H1 (cell line): Measurements from ENCODE around the gene C1S. TPM values are rescaled to one million over a fixed set of nuclear protein-coding genes. Genes with fewer than 3 reads are reported as not detected.

Experiments
- CTCF ChIA-PET: fragments of 300-600 bp; sonication (Branson Sonifier 250); formaldehyde crosslinking; loops from one replicate; lab custom pipeline; 2021; ENCODE audit not compliant: partially characterized antibody; lab: Charles Lee
- POLR2A ChIA-PET: fragments of 300-600 bp; sonication (Branson Sonifier 250); formaldehyde crosslinking; loops from one replicate; lab custom pipeline; 2021; ENCODE audit warnings: inconsistent platforms; ENCODE audit not compliant: partially characterized antibody; lab: Charles Lee
- DNase-seq, 2 experiments: peaks; one replicate each; pipeline versions ENCODE4 v3.0.0 to v3.0.0-alpha.2; 2010 to 2022; ENCODE audit warnings: low spot score in 2 of 2, low read depth in 1 of 2, mixed read lengths in 1 of 2
- FAIRE-seq: peaks from 2 replicates; lab custom pipeline; 2011; peaks lifted over from hg19 to GRCh38; lab: Jason Lieb, UNC
- H2AFZ ChIP-seq: 2 replicates; pipeline ENCODE4 v1.8.1; 2012; ENCODE audit warnings: low read length, inconsistent platforms
- H2AK5ac ChIP-seq: 2 replicates; pipeline ENCODE4 v1.6.1; 2013; ENCODE audit warnings: low read depth, low read length
- H2BK120ac ChIP-seq: replicated peaks from 2 replicates; pipeline ENCODE3; 2013; ENCODE audit warnings: low read depth, low read length, inconsistent platforms
- H2BK12ac ChIP-seq: 2 replicates; pipeline ENCODE4 v1.6.1; 2013; ENCODE audit warnings: low read depth, low read length
- H2BK15ac ChIP-seq: 2 replicates; pipeline ENCODE4 v1.6.1; 2013; ENCODE audit warnings: low read length
- H2BK20ac ChIP-seq: 2 replicates; pipeline ENCODE4 v1.6.1; 2013; ENCODE audit warnings: low read length
- H2BK5ac ChIP-seq: 2 replicates; pipeline ENCODE4 v1.6.1; 2013; ENCODE audit warnings: low read depth, low read length
- H3K14ac ChIP-seq: 2 replicates; pipeline ENCODE4 v1.6.1; 2013; ENCODE audit warnings: inconsistent platforms; ENCODE audit not compliant: insufficient read length
- H3K18ac ChIP-seq: 2 replicates; pipeline ENCODE4 v1.6.1; 2013; ENCODE audit warnings: low read length; ENCODE audit errors: extremely low read depth
- H3K23ac ChIP-seq: 2 replicates; pipeline ENCODE4 v1.6.1; 2013; ENCODE audit warnings: inconsistent platforms; ENCODE audit not compliant: insufficient read length
- H3K23me2 ChIP-seq: 2 replicates; pipeline ENCODE4 v1.6.1; 2013; ENCODE audit warnings: low read depth, low read length
- H3K27ac ChIP-seq: 2 replicates; pipeline ENCODE4 v1.6.1; 2011; ENCODE audit warnings: low read depth, low read length, inconsistent platforms
- H3K27me3 ChIP-seq, 4 experiments: replicated peaks in 1 of 4; 1 replicate in 1 of 4; 2 replicates in 3 of 4; pipeline versions ENCODE4 v1.6.1 to v1.8.1; 2011 to 2013; ENCODE audit warnings: low read length in 3 of 4, mild to moderate bottlenecking in 3 of 4, inconsistent platforms in 2 of 4, mixed read lengths in 2 of 4, moderate library complexity in 1 of 4; ENCODE audit not compliant: control insufficient read depth in 3 of 4, insufficient read depth in 3 of 4; ENCODE audit errors: extremely low read depth in 1 of 4
- H3K36me3 ChIP-seq, 4 experiments: 2 replicates each; pipeline versions ENCODE4 v1.6.1 to v1.8.1; 2011 to 2013; ENCODE audit warnings: mild to moderate bottlenecking in 4 of 4, low read length in 3 of 4, moderate library complexity in 2 of 4, control low read depth in 1 of 4, inconsistent platforms in 1 of 4; ENCODE audit not compliant: insufficient read depth in 4 of 4, control insufficient read depth in 2 of 4
- H3K4ac ChIP-seq: replicated peaks from 2 replicates; pipeline ENCODE3; 2013; ENCODE audit warnings: low read length, low read depth, mixed read lengths, inconsistent platforms; ENCODE audit not compliant: insufficient read length
- H3K4me1 ChIP-seq, 4 experiments: replicated peaks in 1 of 4; 1 replicate in 1 of 4; 2 replicates in 3 of 4; pipeline versions ENCODE4 v1.6.1 to v1.8.1; 2011 to 2013; ENCODE audit warnings: low read length in 3 of 4, inconsistent platforms in 2 of 4, mixed read lengths in 1 of 4; ENCODE audit not compliant: insufficient read depth in 4 of 4, control insufficient read depth in 3 of 4
- H3K4me2 ChIP-seq, 2 experiments: 2 replicates each; pipeline versions ENCODE4 v1.6.1 to v1.8.1; 2011 to 2013; ENCODE audit warnings: low read depth in 2 of 2, low read length in 2 of 2, control low read depth in 1 of 2, inconsistent platforms in 1 of 2, mild to moderate bottlenecking in 1 of 2; ENCODE audit not compliant: insufficient read depth in 1 of 2
- H3K4me3 ChIP-seq, 4 experiments: fragments of 200-600, 300-600 bp in 1 of 4; sonication (generic), shearing (Covaris generic), sonication (Bioruptor Twin) in 1 of 4; 2 replicates each; pipeline versions ENCODE4 v1.5.1 to v1.8.1; 2011 to 2016; ENCODE audit warnings: low read length in 4 of 4, low read depth in 3 of 4, control low read depth in 2 of 4, inconsistent platforms in 2 of 4, mild to moderate bottlenecking in 2 of 4, mixed read lengths in 1 of 4, moderate library complexity in 1 of 4; ENCODE audit not compliant: insufficient read depth in 2 of 4; ENCODE audit errors: extremely low read depth in 1 of 4
- H3K56ac ChIP-seq: replicated peaks from 2 replicates; pipeline ENCODE3; 2013; ENCODE audit warnings: low read depth, mild to moderate bottlenecking, mixed read lengths, low read length, inconsistent platforms; ENCODE audit not compliant: insufficient read length
- H3K79me1 ChIP-seq: 2 replicates; pipeline ENCODE4 v1.6.1; 2013; ENCODE audit warnings: low read depth, low read length, control low read depth
- H3K79me2 ChIP-seq, 2 experiments: 2 replicates each; pipeline versions ENCODE4 v1.6.1 to v1.8.1; 2012 to 2013; ENCODE audit warnings: low read length in 2 of 2, mild to moderate bottlenecking in 2 of 2, inconsistent platforms in 1 of 2; ENCODE audit not compliant: insufficient read depth in 2 of 2, control insufficient read depth in 1 of 2
- H3K9ac ChIP-seq, 4 experiments: replicated peaks in 1 of 4; 1 replicate in 1 of 4; 2 replicates in 3 of 4; pipeline versions ENCODE4 v1.6.1 to v1.8.1; 2011 to 2013; ENCODE audit warnings: low read depth in 3 of 4, low read length in 3 of 4, control low read depth in 2 of 4, mild to moderate bottlenecking in 2 of 4, moderate library complexity in 2 of 4, inconsistent platforms in 1 of 4; ENCODE audit errors: extremely low read depth in 1 of 4
- H3K9me3 ChIP-seq, 2 experiments: 2 replicates each; pipeline versions ENCODE4 v1.6.1 to v1.8.1; 2012 to 2013; ENCODE audit warnings: mild to moderate bottlenecking in 2 of 2, moderate library complexity in 2 of 2, control low read depth in 1 of 2, inconsistent platforms in 1 of 2, low read depth in 1 of 2, low read length in 1 of 2, mixed read lengths in 1 of 2; ENCODE audit not compliant: insufficient read depth in 2 of 2
- H4K20me1 ChIP-seq, 2 experiments: replicated peaks in 1 of 2; 2 replicates each; pipeline versions ENCODE3 to v1.8.1; 2011 to 2013; ENCODE audit warnings: inconsistent platforms in 2 of 2, low read length in 2 of 2, mild to moderate bottlenecking in 1 of 2; ENCODE audit not compliant: insufficient read depth in 2 of 2, control insufficient read depth in 1 of 2
- H4K5ac ChIP-seq: 2 replicates; pipeline ENCODE4 v1.6.1; 2013; ENCODE audit warnings: low read length, low read depth, mixed read lengths, inconsistent platforms; ENCODE audit not compliant: insufficient read length
- H4K8ac ChIP-seq: 2 replicates; pipeline ENCODE4 v1.8.0; 2013; ENCODE audit warnings: mild to moderate bottlenecking, moderate library complexity, low read length, inconsistent platforms; ENCODE audit not compliant: insufficient read depth; ENCODE audit errors: extremely low read depth
- H4K91ac ChIP-seq: replicated peaks from 2 replicates; pipeline ENCODE3; 2013; ENCODE audit warnings: low read length, mixed read lengths, inconsistent platforms; ENCODE audit not compliant: insufficient read length
- CHD2 ChIP-seq: IDR thresholded peaks from 2 replicates; pipeline ENCODE4 v1.6.1; 2012; ENCODE audit warnings: low read length, improper control_type of control experiment
- CREB1 ChIP-seq: IDR thresholded peaks from 2 replicates; pipeline ENCODE4 v1.6.1; 2012; ENCODE audit warnings: inconsistent platforms
- JUN ChIP-seq: IDR thresholded peaks from 2 replicates; pipeline ENCODE4 v1.6.1; 2011; ENCODE audit warnings: low read depth, mild to moderate bottlenecking, improper control_type of control experiment, low read length
- NANOG ChIP-seq: IDR thresholded peaks from 2 replicates; pipeline ENCODE4 v1.6.1; 2011; ENCODE audit warnings: low read length, low read depth, mild to moderate bottlenecking, inconsistent platforms; ENCODE audit not compliant: insufficient read depth, poor library complexity, severe bottlenecking
- RAD21 ChIP-seq, 2 experiments: IDR thresholded peaks in 1 of 2; conservative IDR thresholded peaks in 1 of 2; 2 replicates each; pipeline ENCODE4 v1.6.1; 2011; ENCODE audit warnings: low read depth in 2 of 2, low read length in 2 of 2, improper control_type of control experiment in 1 of 2, inconsistent platforms in 1 of 2, mild to moderate bottlenecking in 1 of 2, moderate library complexity in 1 of 2
- SIRT6 ChIP-seq: IDR thresholded peaks from one replicate; pipeline ENCODE4 v1.7.1; 2012; ENCODE audit warnings: low read length, inconsistent platforms
- SP2 ChIP-seq: IDR thresholded peaks from 2 replicates; pipeline ENCODE4 v1.6.1; 2012; ENCODE audit warnings: mild to moderate bottlenecking, low read length, inconsistent platforms
- SRF ChIP-seq: IDR thresholded peaks from 2 replicates; pipeline ENCODE4 v1.6.1; 2011; ENCODE audit warnings: mild to moderate bottlenecking, low read depth, low read length, moderate library complexity
- TBP ChIP-seq: IDR thresholded peaks from 2 replicates; pipeline ENCODE4 v1.6.1; 2011; ENCODE audit warnings: low read depth, low read length, improper control_type of control experiment
- WGBS, 2 experiments: shearing (Covaris generic) in 1 of 2; methylation state at CpG; one replicate each; pipeline versions ENCODE4 v1.1.6 to v1.1.7; 2013 to 2015; ENCODE audit warnings: low lambda C conversion rate in 2 of 2, mixed read lengths in 2 of 2, inconsistent platforms in 1 of 2, low coverage in 1 of 2, missing lambda C conversion rate in 1 of 2; ENCODE audit not compliant: insufficient replicate concordance in 2 of 2, insufficient coverage in 1 of 2, insufficient read length in 1 of 2; ENCODE audit errors: extremely low coverage in 1 of 2, missing lambda C conversion rate in 1 of 2; 5-methylcytosine and 5-hydroxymethylcytosine counted together
- polyA plus RNA-seq, 7 experiments: library from polyadenylated mRNA; depleted of rRNA in 3 of 7; stranded (reverse) in 5 of 7; unstranded in 2 of 7; fragments of >200 nt in 5 of 7; fragments of 200-250 nt in 2 of 7; gene quantifications; 1 replicate in 5 of 7; 2 replicates in 1 of 7; 4 replicates in 1 of 7; pipeline versions ENCODE4 v1.2.1 to v1.2.3, GENCODE V29; 2011 to 2013; ENCODE audit warnings: missing spikeins in 2 of 7, mixed read lengths in 2 of 7
- total RNA-seq: library from RNA; stranded (reverse); fragmentation: NEBNext Ultra II Directional; extraction: Animal tissue kit (Norgen Biotek cat#: 25700); gene quantifications from 2 replicates; pipeline ENCODE4 v1.2.1, GENCODE V29; 2021
- TF ChIP-seq, protein P1 (sequence below): IDR thresholded peaks from 2 replicates; pipeline ENCODE4 v1.6.1; 2012; ENCODE audit warnings: low read length, inconsistent platforms
- TF ChIP-seq, protein P2 (sequence below): IDR thresholded peaks from 2 replicates; pipeline ENCODE4 v1.6.1; 2012; ENCODE audit warnings: inconsistent platforms

Gene C1S
- total and polyA plus RNA-seq, 2 of the 8 experiments (the other 6 are each of a cell fraction or from before 2014, with no cell fraction given) = 4.4 to 7.3 TPM

DNA sequence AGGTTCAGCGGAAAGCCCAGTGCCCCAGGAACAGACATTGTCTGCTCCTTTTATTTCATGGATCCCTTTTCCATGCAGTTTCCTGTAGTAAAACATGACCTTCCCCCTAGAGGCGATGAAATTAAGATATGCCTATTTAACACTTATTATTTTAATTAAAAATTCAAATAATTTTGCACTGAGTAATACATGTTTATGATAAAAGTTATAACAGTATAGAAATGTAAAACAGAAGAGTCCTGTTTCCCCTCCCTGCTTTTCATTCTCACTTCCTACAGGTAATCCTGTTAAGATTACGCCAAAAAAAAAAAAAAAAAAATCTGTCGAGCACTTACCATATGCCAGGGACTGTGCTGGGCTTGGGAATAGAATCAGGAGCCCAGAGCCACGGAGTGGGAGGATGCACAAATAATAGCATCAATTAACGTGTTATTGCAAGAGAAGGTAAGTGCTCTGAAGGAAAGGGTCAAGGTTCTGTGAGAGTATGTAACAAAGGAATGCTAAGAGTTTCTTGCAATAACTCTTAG, 41.4 kb upstream of the C1S start:
- H3K23me2 ChIP-seq = peaks cover 3% of the 10 kb centered on the region; the same call in 1 of the 2 replicates
- CTCF ChIA-PET = interaction anchor here (0.6 to 1.6 kb wide), 11 partner anchors 11 to 112 kb away, joined by 3 to 5 read pairs (median 4); no protein-coding TSS in a partner anchor
- H3K36me3 ChIP-seq = no peaks in the 10 kb centered on the region
- H4K91ac ChIP-seq = no peak overlapping the region
- no peak overlapping the region for H2BK12ac ChIP-seq
- WGBS, 2 experiments = 11% methylated on average over 6 of the region's 6 CpGs; no CpG with 5 or more reads in 1 of the 2 experiments
- peaks cover 8% of the 10 kb centered on the region; the same call in 1 of the 2 replicates for H3K79me1 ChIP-seq
- H3K27ac ChIP-seq = no peak overlapping the region
- H4K20me1 ChIP-seq = peaks cover 2 to 3% of the 10 kb centered on the region in 2 experiments
- H3K4ac ChIP-seq = no peak overlapping the region
- no peak overlapping the region for H3K23ac ChIP-seq
- no peak overlapping the region; a peak in 3 of 7 replicates for H3K9ac ChIP-seq
- no peak for FAIRE-seq
- H3K9me3 ChIP-seq = no peaks in the 10 kb centered on the region
- no peak overlapping the region for H4K5ac ChIP-seq
- peak overlapping the region; percentile 84 to 87 for H3K4me2 ChIP-seq
- no peak for DNase-seq
- H2BK15ac ChIP-seq = no peak overlapping the region
- no peak overlapping the region for H4K8ac ChIP-seq
- H3K4me1 ChIP-seq = peaks cover 0 to 3% (median under 1%) of the 10 kb centered on the region in 4 experiments; a peak in 2 of 7 replicates
- H3K27me3 ChIP-seq = no peaks in the 10 kb centered on the region
- no peak overlapping the region for H2AK5ac ChIP-seq
- H2BK120ac ChIP-seq = no peak overlapping the region
- H3K18ac ChIP-seq = no peak overlapping the region
- H2BK5ac ChIP-seq = no peak overlapping the region
- H3K4me3 ChIP-seq = peak overlapping the region; percentile 74 to 91 (median 80)
- POLR2A ChIA-PET = interaction anchor here (1.0 to 3.6 kb wide), 7 partner anchors 20 to 151 kb away, joined by 3 to 27 read pairs (median 6); partner anchors contain the start of genes C12orf57, C1RL, RNU7-1 and TPI1
- no peak overlapping the region for H2AFZ ChIP-seq
- no peak overlapping the region for H3K56ac ChIP-seq
- no peak overlapping the region for H2BK20ac ChIP-seq
- peaks cover 0 to 27% of the 10 kb centered on the region in 2 experiments; a peak in 2 of 4 replicates for H3K79me2 ChIP-seq
- H3K14ac ChIP-seq = no peak overlapping the region
- TF ChIP-seq RAD21 (IDR thresholded peaks at IDR 0.05 in 1 of 2, conservative IDR thresholded peaks at IDR 0.05 in 1 of 2; ENCODE audit: low read depth in 2 of 2, low read length in 2 of 2) = no peak
- no peak for TF ChIP-seq SIRT6
- TF ChIP-seq JUN = no peak
- no peak for TF ChIP-seq CREB1
- TF ChIP-seq TBP = no peak; the same call in 1 of the 2 replicates
- TF ChIP-seq SRF = no peak
- TF ChIP-seq, protein P1, sequence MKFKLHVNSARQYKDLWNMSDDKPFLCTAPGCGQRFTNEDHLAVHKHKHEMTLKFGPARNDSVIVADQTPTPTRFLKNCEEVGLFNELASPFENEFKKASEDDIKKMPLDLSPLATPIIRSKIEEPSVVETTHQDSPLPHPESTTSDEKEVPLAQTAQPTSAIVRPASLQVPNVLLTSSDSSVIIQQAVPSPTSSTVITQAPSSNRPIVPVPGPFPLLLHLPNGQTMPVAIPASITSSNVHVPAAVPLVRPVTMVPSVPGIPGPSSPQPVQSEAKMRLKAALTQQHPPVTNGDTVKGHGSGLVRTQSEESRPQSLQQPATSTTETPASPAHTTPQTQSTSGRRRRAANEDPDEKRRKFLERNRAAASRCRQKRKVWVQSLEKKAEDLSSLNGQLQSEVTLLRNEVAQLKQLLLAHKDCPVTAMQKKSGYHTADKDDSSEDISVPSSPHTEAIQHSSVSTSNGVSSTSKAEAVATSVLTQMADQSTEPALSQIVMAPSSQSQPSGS = no peak
- TF ChIP-seq, protein P2, sequence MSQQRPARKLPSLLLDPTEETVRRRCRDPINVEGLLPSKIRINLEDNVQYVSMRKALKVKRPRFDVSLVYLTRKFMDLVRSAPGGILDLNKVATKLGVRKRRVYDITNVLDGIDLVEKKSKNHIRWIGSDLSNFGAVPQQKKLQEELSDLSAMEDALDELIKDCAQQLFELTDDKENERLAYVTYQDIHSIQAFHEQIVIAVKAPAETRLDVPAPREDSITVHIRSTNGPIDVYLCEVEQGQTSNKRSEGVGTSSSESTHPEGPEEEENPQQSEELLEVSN = no peak
- no peak for TF ChIP-seq SP2
- no peak for TF ChIP-seq CHD2
- no peak for TF ChIP-seq NANOG
